Peyer's patch (tissue), 4 donors: ENCODE results near the gene OSBPL6.

Experiments used
- CTCF ChIP-seq, 6 experiments: fragments of 450-650 bp in 4 of 6; fragments of 200-600 bp in 2 of 6; sonication (generic) in 1 of 6; IDR thresholded peaks; one replicate each; pipeline ENCODE4 v1.5.1; 2017 to 2019; ENCODE audit warnings: antibody characterized with exemption in 6 of 6, mild to moderate bottlenecking in 3 of 6, moderate library complexity in 1 of 6
- POLR2A ChIP-seq, 2 donors: fragments of 450-650 bp; IDR thresholded peaks; one replicate each; pipeline ENCODE4 v1.5.1; 2017; ENCODE audit warnings: antibody characterized with exemption in 2 of 2, mild to moderate bottlenecking in 2 of 2, moderate library complexity in 2 of 2

DNA sequence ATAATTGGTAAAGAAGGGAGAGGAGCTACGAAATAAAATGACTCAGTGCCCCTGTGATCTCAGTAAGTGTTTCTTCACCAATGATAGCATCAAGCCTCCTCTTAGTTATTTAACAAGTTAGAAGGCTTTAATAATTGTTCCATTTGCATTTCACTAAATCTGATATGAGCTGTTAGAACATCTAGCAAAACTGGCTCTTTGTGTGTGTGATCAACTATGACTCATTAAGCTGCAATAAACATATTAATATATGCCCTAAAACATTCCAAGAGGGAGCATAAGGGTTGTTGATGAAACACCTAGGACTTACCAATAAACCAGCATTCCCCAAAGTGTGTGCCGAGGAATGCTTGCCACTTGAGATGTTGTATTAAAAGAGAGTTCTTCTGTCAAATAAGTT is 115.2 kb downstream of the OSBPL6 start:
- TF ChIP-seq CTCF (IDR thresholded peaks at IDR 0.05) = no peak
- TF ChIP-seq POLR2A (IDR thresholded peaks at IDR 0.05) = no peak
